Naive thymus-derived CD4-positive, alpha-beta T cell (primary cell): ENCODE results near the gene FAM236A. TPM values are rescaled to one million over a fixed set of nuclear protein-coding genes. Genes with fewer than 3 reads are reported as not detected.

ENCODE experiments used
- polyA plus RNA-seq, 2 donors: library from polyadenylated mRNA; unstranded; fragments of 300-500 nt; fragmentation: Illumina TruSeq; gene quantifications; one replicate each; pipeline ENCODE4 v1.2.3, GENCODE V29; 2021
- total RNA-seq, 6 experiments: library from RNA in 5 of 6; stranded (reverse) in 5 of 6; gene quantifications; 1 replicate in 5 of 6; 2 replicates in 1 of 6; pipeline ENCODE4 v1.2.3 and lab custom pipeline; 2021 to 2026

FAM236A gene
- total and polyA plus RNA-seq, 7 experiments from 2014 or later = not detected

Other genes starting within 250 kb of the FAM236A start
- gene PHKA1, start 223.9 kb upstream of the FAM236A start, total RNA-seq = 1 to 10 TPM in 1 of 5 experiments, under 1 TPM in 4; 0.19 to 1.9 (median 0.41) TPM
- gene PHKA1, start 223.9 kb upstream of the FAM236A start, polyA plus RNA-seq = not detected
- gene DMRTC1B, start 161.3 kb upstream of the FAM236A start, total RNA-seq = 1 to 10 TPM in 4 of 5 experiments, not detected in 1; 1.6 to 2.7 (median 2.2) TPM
- 1 to 10 TPM; 2.7 to 3.1 TPM for gene DMRTC1B, start 161.3 kb upstream of the FAM236A start, polyA plus RNA-seq
- not detected for gene FAM236B, start 155.5 kb upstream of the FAM236A start, total RNA-seq
- not detected for gene FAM236B, start 155.5 kb upstream of the FAM236A start, polyA plus RNA-seq
- not detected for gene FAM236D, start 130.0 kb upstream of the FAM236A start, total RNA-seq
- not detected for gene FAM236D, start 130.0 kb upstream of the FAM236A start, polyA plus RNA-seq
- gene FAM236C, start 25.6 kb upstream of the FAM236A start, total RNA-seq = not detected
- gene FAM236C, start 25.6 kb upstream of the FAM236A start, polyA plus RNA-seq = not detected
- 1 to 10 TPM in 1 of 5 experiments, under 1 TPM in 2, not detected in 2; 0.27 to 1.4 (median 0.96) TPM for gene DMRTC1, start 5.6 kb downstream of the FAM236A start, total RNA-seq
- gene DMRTC1, start 5.6 kb downstream of the FAM236A start, polyA plus RNA-seq = under 1 TPM in 1 of 2 donors, not detected in 1; 0.21 TPM
- gene PABPC1L2B, start 64.7 kb downstream of the FAM236A start, total RNA-seq = not detected
- not detected for gene PABPC1L2B, start 64.7 kb downstream of the FAM236A start, polyA plus RNA-seq
- gene PABPC1L2A, start 141.3 kb downstream of the FAM236A start, total RNA-seq = not detected
- not detected for gene PABPC1L2A, start 141.3 kb downstream of the FAM236A start, polyA plus RNA-seq